Endothelial cell of umbilical vein (primary cell): Measurements from ENCODE around the gene FBXL17. TPM values are rescaled to one million over a fixed set of nuclear protein-coding genes. Genes with fewer than 3 reads are reported as not detected.

ENCODE experiments used
- BruUV-seq: library from RNA; stranded (reverse); fragments of 400-500 nt; replicated peaks from 2 replicates; lab custom pipeline; 2021; lab: Mats Ljungman, UMichigan
- CTCF ChIA-PET: fragments of 300-600, 350-600 bp; sonication (Branson Sonifier 250); formaldehyde crosslinking; loops from one replicate; lab custom pipeline; 2021; ENCODE audit warnings: antibody characterized with exemption, inconsistent platforms; lab: Charles Lee
- POLR2A ChIA-PET: fragments of 300-600, 350-600 bp; sonication (Branson Sonifier 250); formaldehyde crosslinking; loops from one replicate; lab custom pipeline; 2021; ENCODE audit warnings: antibody characterized with exemption, inconsistent platforms; lab: Charles Lee
- DNase-seq: peaks from one replicate; pipeline ENCODE4 v3.0.0-alpha.2; 2011; ENCODE audit warnings: low read depth, low spot score
- FAIRE-seq: peaks from 2 replicates; lab custom pipeline; 2011; peaks lifted over from hg19 to GRCh38; lab: Jason Lieb, UNC
- H2AFZ ChIP-seq: 2 replicates; pipeline ENCODE4 v1.6.0; 2012; ENCODE audit warnings: low read depth, low read length, control low read depth, inconsistent platforms
- H3K27ac ChIP-seq: 2 replicates; pipeline ENCODE4 v1.5.1; 2011; ENCODE audit warnings: low read depth, mild to moderate bottlenecking, control low read depth, low read length, moderate library complexity; ENCODE audit not compliant: insufficient read depth
- H3K27me3 ChIP-seq, 2 experiments: 2 replicates each; pipeline versions ENCODE4 v1.6.0 to v1.6.1; 2011; ENCODE audit warnings: low read length in 2 of 2, mixed read lengths in 1 of 2; ENCODE audit not compliant: control insufficient read depth in 2 of 2, insufficient read depth in 2 of 2
- H3K36me3 ChIP-seq, 2 experiments: 2 replicates in 1 of 2; 3 replicates in 1 of 2; pipeline ENCODE4 v1.5.1; 2011; ENCODE audit warnings: low read length in 2 of 2, mild to moderate bottlenecking in 1 of 2, moderate library complexity in 1 of 2; ENCODE audit not compliant: control insufficient read depth in 2 of 2, insufficient read depth in 2 of 2; ENCODE audit errors: extremely low read depth in 1 of 2
- H3K4me1 ChIP-seq: 3 replicates; pipeline ENCODE4 v1.5.1; 2011; ENCODE audit warnings: mild to moderate bottlenecking, low read length; ENCODE audit not compliant: control insufficient read depth, insufficient read depth; ENCODE audit errors: extremely low read depth
- H3K4me2 ChIP-seq: 2 replicates; pipeline ENCODE4 v1.6.1; 2011; ENCODE audit warnings: low read length, control low read depth, mixed read lengths; ENCODE audit not compliant: insufficient read depth
- H3K4me3 ChIP-seq, 3 experiments: fragments of 200-600 bp in 1 of 3; sonication (generic), shearing (Covaris generic) in 1 of 3; replicated peaks in 1 of 3; 2 replicates each; pipeline ENCODE4 v1.5.1; 2011 to 2016; ENCODE audit warnings: control low read depth in 3 of 3, low read length in 3 of 3, mild to moderate bottlenecking in 2 of 3, inconsistent platforms in 1 of 3, low read depth in 1 of 3, moderate library complexity in 1 of 3; ENCODE audit not compliant: insufficient read depth in 1 of 3
- H3K79me2 ChIP-seq: 2 replicates; pipeline ENCODE4 v1.6.0; 2012; ENCODE audit warnings: low read length, inconsistent platforms; ENCODE audit not compliant: control insufficient read depth, insufficient read depth
- H3K9ac ChIP-seq: replicated peaks from 2 replicates; pipeline ENCODE3; 2011; ENCODE audit warnings: low read length, control low read depth; ENCODE audit not compliant: insufficient read depth; ENCODE audit errors: extremely low read depth
- H3K9me1 ChIP-seq: replicated peaks from 3 replicates; pipeline ENCODE4 v1.6.0; 2011; ENCODE audit warnings: mild to moderate bottlenecking, low read length; ENCODE audit not compliant: control insufficient read depth, insufficient read depth; ENCODE audit errors: extremely low read depth
- H3K9me3 ChIP-seq: replicated peaks from 2 replicates; pipeline ENCODE4 v1.5.1; 2012; ENCODE audit warnings: low read length, inconsistent platforms; ENCODE audit not compliant: control insufficient read depth, insufficient read depth
- H4K20me1 ChIP-seq: replicated peaks from 2 replicates; pipeline ENCODE3; 2011; ENCODE audit warnings: mild to moderate bottlenecking, low read length; ENCODE audit not compliant: control insufficient read depth, insufficient read depth; ENCODE audit errors: extremely low read depth
- CTCF ChIP-seq, 2 donors: IDR thresholded peaks; 1 replicate in 1 of 2; 2 replicates in 1 of 2; pipeline ENCODE4 v1.5.1; 2011; ENCODE audit warnings: low read length in 2 of 2, mild to moderate bottlenecking in 2 of 2, moderate library complexity in 2 of 2, control low read depth in 1 of 2, inconsistent platforms in 1 of 2, low read depth in 1 of 2; ENCODE audit not compliant: insufficient read depth in 1 of 2; ENCODE audit errors: extremely low read depth in 1 of 2
- EZH2 ChIP-seq: IDR thresholded peaks from 2 replicates; pipeline ENCODE4 v1.6.1; 2012; ENCODE audit warnings: borderline replicate concordance, low read depth, mild to moderate bottlenecking, moderate library complexity, low read length, inconsistent platforms; ENCODE audit not compliant: severe bottlenecking
- FOS ChIP-seq: IDR thresholded peaks from 2 replicates; pipeline ENCODE4 v1.6.1; 2011; ENCODE audit warnings: mild to moderate bottlenecking, low read length, moderate library complexity, borderline replicate concordance; ENCODE audit not compliant: insufficient read depth
- GATA2 ChIP-seq: IDR thresholded peaks from 2 replicates; pipeline ENCODE4 v1.7.0; 2011; ENCODE audit warnings: low read depth, mild to moderate bottlenecking, moderate library complexity, mixed read lengths, low read length; ENCODE audit not compliant: insufficient read length, insufficient read depth
- JUN ChIP-seq: IDR thresholded peaks from 2 replicates; pipeline ENCODE4 v1.6.1; 2011; ENCODE audit warnings: borderline replicate concordance, low read depth; ENCODE audit not compliant: insufficient read length, insufficient read depth
- MAX ChIP-seq: IDR thresholded peaks from 2 replicates; pipeline ENCODE4 v1.6.1; 2011; ENCODE audit not compliant: insufficient read depth, insufficient read length
- MYC ChIP-seq: IDR thresholded peaks from one replicate; pipeline ENCODE4 v1.6.1; 2011; ENCODE audit warnings: mild to moderate bottlenecking, low read depth, low read length
- POLR2A ChIP-seq: IDR thresholded peaks from 2 replicates; pipeline ENCODE4 v1.6.1; 2012; ENCODE audit warnings: low read depth, mild to moderate bottlenecking, control low read depth, low read length
- POLR2AphosphoS5 ChIP-seq: IDR thresholded peaks from 2 replicates; pipeline ENCODE4 v1.6.1; 2012; ENCODE audit warnings: low read depth, mild to moderate bottlenecking, control low read depth, low read length, moderate library complexity; ENCODE audit not compliant: insufficient read depth
- dilution Hi-C: fragments of 300-500 bp; cut with MboI; formaldehyde crosslinking; loops from one replicate; pipeline ENCODE4 v1.15.0; 2019; ENCODE audit warnings: low sequenced_read_pairs; ENCODE audit not compliant: extremely low pct_ligation_motif_present
- intact Hi-C: fragments of 100-400 bp; cut with micrococcal nuclease; formaldehyde crosslinking; loops from one replicate; pipeline ENCODE4 v1.10.0; 2022
- polyA plus RNA-seq, 4 experiments: library from polyadenylated mRNA; depleted of rRNA in 3 of 4; stranded (reverse) in 3 of 4; unstranded in 1 of 4; fragments of >200 nt; gene quantifications; 2 replicates each; pipeline versions ENCODE4 v1.2.1 to v1.2.3, GENCODE V29; 2011 to 2012; ENCODE audit warnings: missing spikeins in 1 of 4
- total RNA-seq: library from RNA; stranded (reverse); gene quantifications from 2 replicates; pipeline ENCODE4 v1.2.3, GENCODE V29; 2021

The FBXL17 gene
- total and polyA plus RNA-seq, 2 donors (not counting 3 experiments of a cell fraction or from before 2014, with no cell fraction given): 2.7 to 8.8 TPM

- CTCF ChIA-PET: interaction anchor here (1.4 to 2.5 kb wide), 3 partner anchors 11 to 75 kb away, joined by 4 to 8 read pairs (median 8); no protein-coding TSS in a partner anchor
- no peak overlapping the region for H2AFZ ChIP-seq
- no peaks in the 10 kb centered on the region for H3K79me2 ChIP-seq
- no TSS peak for BruUV-seq
- dilution Hi-C loops: no loop called here
- no peaks in the 10 kb centered on the region for H3K27me3 ChIP-seq
- no peaks in the 10 kb centered on the region for H3K4me1 ChIP-seq
- DNase-seq (no peak), FAIRE-seq (no peak)
- no peak overlapping the region for H3K9ac ChIP-seq
- intact Hi-C loops: no loop called here
- POLR2A ChIA-PET: no interaction called here
- TF ChIP-seq GATA2: no peak
- TF ChIP-seq EZH2: no peak
- no peak for TF ChIP-seq MYC
- no peak for TF ChIP-seq CTCF (IDR thresholded peaks at IDR 0.05; ENCODE audit: extremely low read depth in 1 of 2, insufficient read depth in 1 of 2, low read depth in 1 of 2, low read length in 2 of 2)
- no peak for TF ChIP-seq POLR2AphosphoS5
- no peak for TF ChIP-seq JUN
- no peak for TF ChIP-seq POLR2A
- TF ChIP-seq MAX: no peak
- TF ChIP-seq FOS: no peak
- no peak overlapping the region for H3K4me3 ChIP-seq
- H3K27ac ChIP-seq: no peak overlapping the region
- no peaks in the 10 kb centered on the region for H3K9me3 ChIP-seq
- H3K36me3 ChIP-seq: peaks cover 0 to 2% of the 10 kb centered on the region in 2 experiments
- H3K4me2 ChIP-seq: no peak overlapping the region
- H4K20me1 ChIP-seq: no peaks in the 10 kb centered on the region
- H3K9me1 ChIP-seq: no peaks in the 10 kb centered on the region
These were observed 47.7 kb downstream of the FBXL17 start for GRCh38 chr5:108334225-108334624.
